Activated CD4-positive, alpha-beta T cell treated with anti-CD3 and anti-CD28 coated beads for 4 hours (primary cell): ENCODE results near the gene KREMEN2.

Source experiments
- DNase-seq, 2 donors: peaks; one replicate each; pipeline ENCODE4 v3.0.0-alpha.2; 2020

KREMEN2 gene

DNA sequence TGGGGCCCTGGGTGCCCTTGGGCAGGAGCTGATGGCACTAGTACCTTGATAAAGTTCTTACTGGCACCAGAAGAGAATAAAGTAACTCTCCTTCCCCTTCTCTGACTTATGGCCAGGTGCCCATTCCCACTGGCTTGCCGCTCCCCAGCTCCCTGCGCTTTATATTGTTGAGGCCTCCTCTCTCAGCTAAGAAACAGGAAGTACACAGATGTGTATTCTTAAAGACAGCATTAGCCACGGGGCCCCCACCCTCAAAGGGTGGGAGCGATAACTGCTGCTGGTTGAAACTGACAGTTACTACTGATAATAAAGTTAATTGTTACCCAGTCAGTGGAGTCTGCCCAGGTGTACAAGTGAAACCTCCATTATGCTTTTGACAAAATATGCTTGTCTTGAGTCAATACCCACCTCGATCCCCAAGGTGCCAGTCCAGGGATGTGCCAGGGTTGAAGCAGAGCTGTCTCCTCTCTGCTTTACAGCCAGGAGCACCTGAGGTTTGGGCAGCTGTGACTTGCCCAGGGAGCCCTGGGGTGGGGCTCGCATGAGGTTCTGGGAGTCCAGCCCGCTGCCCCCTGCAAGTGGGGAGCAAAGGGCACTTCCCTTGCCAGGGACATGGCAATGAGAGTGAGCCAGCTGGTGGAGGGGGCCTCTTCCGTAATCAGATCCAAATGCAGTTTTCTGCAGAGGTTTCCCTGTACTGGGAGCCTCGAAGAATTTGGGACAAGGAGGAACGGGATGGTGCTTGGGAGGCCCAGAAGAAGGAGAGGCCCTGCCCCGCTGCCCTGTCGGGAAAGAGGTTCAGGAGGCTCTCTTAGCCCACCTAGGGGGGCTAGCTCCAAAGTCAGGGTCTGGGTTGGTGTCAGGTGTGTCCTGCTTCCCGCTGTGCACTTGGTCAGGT, 43.2 kb downstream of the KREMEN2 start:
- no peak for DNase-seq

GRCh38 chr16:3007957-3008689, 44.0 kb downstream of the KREMEN2 start:
- DNase-seq = peak; percentile 29 to 52

DNA sequence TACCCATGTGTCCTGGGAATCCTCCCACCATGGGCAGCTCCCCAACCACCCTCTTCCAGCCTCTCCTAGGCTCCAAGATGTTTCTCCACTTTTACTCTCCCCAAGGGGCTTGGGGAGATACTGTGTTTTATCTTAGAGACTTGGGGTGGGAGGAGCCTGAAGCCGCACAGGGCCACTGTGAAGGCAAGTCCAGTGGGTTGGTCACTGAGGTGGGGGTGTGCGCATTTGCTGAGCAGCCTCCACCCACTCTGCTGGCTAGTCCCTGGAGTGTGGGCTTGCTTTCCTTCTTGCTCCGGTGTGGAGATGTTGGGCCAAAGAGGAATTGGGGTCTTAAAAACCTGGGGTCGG, 44.6 kb downstream of the KREMEN2 start:
- DNase-seq = no peak

DNA sequence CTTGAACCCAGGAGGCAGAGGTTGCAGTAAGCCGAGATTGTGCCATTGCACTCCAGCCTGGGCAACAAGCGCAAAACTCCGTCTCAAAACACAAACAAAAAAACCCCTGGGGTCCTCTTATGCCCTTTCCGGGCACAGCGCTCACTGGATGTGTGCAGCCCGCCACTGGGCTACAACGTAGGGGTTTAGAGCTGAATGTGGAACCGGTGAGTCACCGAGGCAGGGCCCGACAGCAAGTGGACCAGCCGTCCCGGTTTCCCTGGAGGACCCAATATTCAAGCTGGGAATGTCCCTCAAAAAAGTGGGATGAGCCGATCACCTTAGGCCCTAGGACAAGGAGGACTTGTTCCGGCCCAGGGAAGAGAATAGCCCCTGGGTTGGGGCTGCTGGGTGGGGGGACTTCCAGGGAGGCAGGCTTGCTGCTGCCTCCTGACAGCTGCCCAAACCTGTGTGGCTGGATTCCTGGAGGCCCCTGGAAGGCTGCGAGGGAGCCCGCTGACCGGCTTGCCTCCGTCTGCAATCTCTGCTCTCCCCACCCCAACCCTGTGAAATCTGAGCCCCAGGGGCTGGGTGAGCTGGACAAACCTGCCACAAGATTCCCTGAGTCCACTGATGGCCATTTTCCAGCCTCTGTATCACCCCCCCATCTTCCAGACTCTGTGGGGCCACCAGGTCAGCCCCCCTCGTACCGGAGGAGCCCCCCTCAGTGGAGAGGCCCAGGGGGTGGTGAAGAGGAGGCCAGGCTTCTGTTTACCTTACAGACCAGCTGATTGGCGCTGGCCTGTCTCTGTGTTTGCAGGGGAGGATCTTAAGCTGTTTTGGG, 45.7 kb downstream of the KREMEN2 start:
- DNase-seq = no peak

DNA sequence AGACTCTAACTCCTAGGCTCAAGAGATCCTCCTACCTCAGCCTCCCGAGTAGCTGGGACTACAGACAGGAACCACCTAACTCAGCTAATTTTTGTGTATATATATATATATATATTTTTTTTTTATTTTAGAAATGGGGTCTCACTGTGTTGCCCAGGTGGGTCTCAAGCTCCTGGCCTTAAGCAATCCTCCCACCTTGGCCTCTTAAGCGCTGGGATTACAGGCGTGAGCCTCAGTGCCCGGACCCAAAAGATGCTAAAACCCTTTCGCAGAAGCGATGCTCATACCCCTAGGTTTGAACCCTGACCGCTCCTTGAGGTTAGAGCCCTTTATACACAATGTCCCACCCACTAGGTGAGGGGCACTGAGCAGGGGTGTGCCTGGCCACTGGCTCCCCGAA, 46.4 kb downstream of the KREMEN2 start:
- no peak for DNase-seq

- no peak for DNase-seq
Observed at GRCh38 chr16:3012246-3012645, 48.2 kb downstream of the KREMEN2 start.

- no peak for DNase-seq
Observed at GRCh38 chr16:3012828-3013420, 48.8 kb downstream of the KREMEN2 start, which contains the start of gene CLDN9. Gene CLDN9, plus strand, starts transcription at chr16:3012923. Its CDS starts 440 bp downstream, at chr16:3013363.

DNA sequence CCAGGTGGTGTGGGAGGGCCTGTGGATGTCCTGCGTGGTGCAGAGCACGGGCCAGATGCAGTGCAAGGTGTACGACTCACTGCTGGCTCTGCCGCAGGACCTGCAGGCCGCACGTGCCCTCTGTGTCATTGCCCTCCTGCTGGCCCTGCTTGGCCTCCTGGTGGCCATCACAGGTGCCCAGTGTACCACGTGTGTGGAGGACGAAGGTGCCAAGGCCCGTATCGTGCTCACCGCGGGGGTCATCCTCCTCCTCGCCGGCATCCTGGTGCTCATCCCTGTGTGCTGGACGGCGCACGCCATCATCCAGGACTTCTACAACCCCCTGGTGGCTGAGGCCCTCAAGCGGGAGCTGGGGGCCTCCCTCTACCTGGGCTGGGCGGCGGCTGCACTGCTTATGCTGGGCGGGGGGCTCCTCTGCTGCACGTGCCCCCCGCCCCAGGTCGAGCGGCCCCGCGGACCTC, 49.4 kb downstream of the KREMEN2 start:
- DNase-seq = no peak

DNA sequence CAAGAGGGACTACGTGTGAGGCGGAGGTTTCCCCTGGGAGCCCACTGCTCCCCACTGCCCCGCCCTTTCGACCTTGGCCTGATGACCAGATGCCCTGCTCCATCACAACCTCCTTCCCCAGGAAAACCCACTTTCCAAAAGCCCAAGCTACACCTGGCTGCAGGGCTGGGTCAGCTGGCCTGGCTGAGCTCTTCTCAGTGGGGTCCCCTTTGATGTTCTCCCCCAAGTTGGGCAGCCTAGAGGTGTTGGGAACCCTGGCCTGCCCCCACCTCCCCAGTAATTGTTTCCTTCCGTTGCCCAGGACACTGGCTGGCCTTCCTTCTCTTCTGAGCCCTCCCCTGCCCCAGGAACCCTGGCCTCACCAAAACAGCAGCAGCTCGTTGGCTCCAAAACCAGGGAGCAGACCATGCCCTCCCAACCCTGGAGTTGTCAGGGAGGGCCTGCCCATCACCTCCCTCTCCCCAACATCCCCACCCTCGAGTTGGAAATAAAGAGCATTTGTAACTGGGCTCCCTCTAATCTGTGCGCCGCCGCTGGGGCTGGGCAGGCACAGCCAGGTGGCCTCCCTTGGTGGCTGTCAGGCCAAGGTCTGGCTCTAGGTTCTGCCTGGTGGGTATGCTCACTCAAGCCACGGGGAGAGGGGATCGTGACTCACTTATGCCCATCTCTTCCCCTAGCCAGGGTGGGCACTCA, 50.1 kb downstream of the KREMEN2 start:
- DNase-seq = no peak

DNA sequence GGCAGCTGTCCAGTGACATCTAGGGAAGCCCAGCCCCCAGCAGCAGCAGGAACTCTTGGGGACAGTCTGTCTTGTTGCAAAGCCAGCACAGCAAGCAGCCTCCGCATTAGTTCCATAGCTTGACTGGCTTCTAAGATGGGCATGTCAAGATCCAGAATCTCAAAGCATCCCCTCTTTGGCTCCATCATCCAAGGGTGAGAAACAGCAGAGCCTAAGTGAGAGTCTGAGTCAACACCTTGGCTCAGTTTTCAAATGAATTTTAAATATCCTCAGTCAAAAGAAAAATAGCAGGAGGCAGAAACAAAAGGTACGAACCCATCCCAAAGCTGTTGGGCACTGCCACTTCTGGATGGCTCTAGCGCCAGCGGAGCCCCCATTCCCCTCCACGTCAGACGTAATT, 50.9 kb downstream of the KREMEN2 start:
- DNase-seq = no peak

GRCh38 chr16:3015865-3016521, 51.9 kb downstream of the KREMEN2 start:
- no peak for DNase-seq

GRCh38 chr16:3017344-3017743, 53.3 kb downstream of the KREMEN2 start:
- DNase-seq = no peak
